Epithelial cell of esophagus (primary cell): ENCODE measurements around the gene MIB2.
A peak's percentile ranks its signal among the peaks of the same experiment; 100 is the strongest.

Experiments used
- DNase-seq: peaks from one replicate; pipeline ENCODE4 v3.0.0; 2010; ENCODE audit warnings: low read depth
- H3K4me3 ChIP-seq: 2 replicates; pipeline ENCODE4 v1.5.1; 2011; ENCODE audit warnings: mild to moderate bottlenecking, low read length, control low read depth
- CTCF ChIP-seq: IDR thresholded peaks from 2 replicates; pipeline ENCODE4 v1.5.1; 2011; ENCODE audit warnings: low read depth, mild to moderate bottlenecking, low read length, control low read depth, inconsistent platforms; ENCODE audit not compliant: insufficient read depth; ENCODE audit errors: missing control alignments

The MIB2 gene

GRCh38 chr1:1615256-1616044, at the start of gene MIB2:
Gene MIB2, plus strand, starts transcription at chr1:1615500. Its CDS starts 7,953 bp downstream, at chr1:1623453.
- no peak for TF ChIP-seq CTCF
- DNase-seq: peak; percentile 95
- peak within 1 kb of the TSS; percentile 85 for H3K4me3 ChIP-seq

GRCh38 chr1:1567152-1567875, 48.0 kb upstream of the MIB2 start:
- DNase-seq: no peak
- no peak for TF ChIP-seq CTCF
- no peak overlapping the region for H3K4me3 ChIP-seq

- no peak for TF ChIP-seq CTCF
- no peak for DNase-seq
- H3K4me3 ChIP-seq: no peak overlapping the region
Observed at GRCh38 chr1:1567891-1568291, 47.4 kb upstream of the MIB2 start.

GRCh38 chr1:1569341-1569740, 46.0 kb upstream of the MIB2 start:
- H3K4me3 ChIP-seq: no peak overlapping the region
- TF ChIP-seq CTCF: no peak
- no peak for DNase-seq

- TF ChIP-seq CTCF: peak; percentile 34
- peak; percentile 76 for DNase-seq
- peak overlapping the region; percentile 96 for H3K4me3 ChIP-seq
Observed at GRCh38 chr1:1573843-1574720, 41.2 kb upstream of the MIB2 start.

GRCh38 chr1:1574721-1575537, 40.4 kb upstream of the MIB2 start, which contains the start of gene SSU72:
Gene SSU72, minus strand, starts transcription at chr1:1574863. Its CDS starts 306 bp downstream, at chr1:1574557.
- no peak for TF ChIP-seq CTCF
- H3K4me3 ChIP-seq: peak within 1 kb of the TSS; percentile 96
- peak; percentile 94 for DNase-seq
